ENCODE data around the gene TAPT1.

TAPT1 gene

DNA sequence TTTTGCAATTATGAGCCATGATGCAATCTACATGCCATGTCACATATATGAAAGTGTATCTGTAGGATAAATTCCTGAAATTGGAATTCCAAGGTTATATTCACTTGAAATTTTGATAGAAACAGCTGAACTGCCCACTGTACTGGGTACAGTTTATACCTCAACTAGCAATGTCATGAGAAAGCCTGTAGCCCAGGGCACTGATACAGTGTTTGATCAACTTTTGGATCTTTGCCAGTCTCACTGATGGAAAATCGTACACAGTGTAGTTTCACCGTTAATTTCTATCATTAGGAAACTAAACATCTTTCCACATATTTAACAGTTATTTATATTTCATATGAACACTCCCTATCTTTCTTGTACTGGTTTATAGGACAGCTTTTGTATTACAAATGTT is 34.2 kb downstream of the TAPT1 start:
- no peak for TF ChIP-seq CTCF (IDR thresholded peaks at IDR 0.05; ENCODE audit: low read depth, low read length, missing control alignments)
- DNase-seq (ENCODE audit: extremely low read depth, low read depth), result no peak
- no peak overlapping the region for H3K4me3 ChIP-seq (replicated peaks; ENCODE audit: low read depth, low read length)

- TF ChIP-seq CTCF (IDR thresholded peaks at IDR 0.05; ENCODE audit: low read depth, low read length, missing control alignments), result no peak
- H3K4me3 ChIP-seq (replicated peaks; ENCODE audit: low read depth, low read length), result no peak overlapping the region
- no peak for DNase-seq (ENCODE audit: extremely low read depth, low read depth)
These were observed 38.8 kb downstream of the TAPT1 start for GRCh38 chr4:16187455-16187854.

GRCh38 chr4:16186986-16187385 is 39.3 kb downstream of the TAPT1 start:
- no peak for TF ChIP-seq CTCF (IDR thresholded peaks at IDR 0.05; ENCODE audit: low read depth, low read length, missing control alignments)
- no peak for DNase-seq (ENCODE audit: extremely low read depth, low read depth)
- H3K4me3 ChIP-seq (replicated peaks; ENCODE audit: low read depth, low read length), result no peak overlapping the region

GRCh38 chr4:16183604-16184003 is 42.7 kb downstream of the TAPT1 start:
- TF ChIP-seq CTCF (IDR thresholded peaks at IDR 0.05; ENCODE audit: low read depth, low read length, missing control alignments), result no peak
- no peak overlapping the region for H3K4me3 ChIP-seq (replicated peaks; ENCODE audit: low read depth, low read length)
- no peak for DNase-seq (ENCODE audit: extremely low read depth, low read depth)

- H3K4me3 ChIP-seq (replicated peaks; ENCODE audit: low read depth, low read length), result no peak overlapping the region
- no peak for TF ChIP-seq CTCF (IDR thresholded peaks at IDR 0.05; ENCODE audit: low read depth, low read length, missing control alignments)
- DNase-seq (ENCODE audit: extremely low read depth, low read depth), result no peak
These were observed 49.6 kb downstream of the TAPT1 start for GRCh38 chr4:16176621-16177020.

DNA sequence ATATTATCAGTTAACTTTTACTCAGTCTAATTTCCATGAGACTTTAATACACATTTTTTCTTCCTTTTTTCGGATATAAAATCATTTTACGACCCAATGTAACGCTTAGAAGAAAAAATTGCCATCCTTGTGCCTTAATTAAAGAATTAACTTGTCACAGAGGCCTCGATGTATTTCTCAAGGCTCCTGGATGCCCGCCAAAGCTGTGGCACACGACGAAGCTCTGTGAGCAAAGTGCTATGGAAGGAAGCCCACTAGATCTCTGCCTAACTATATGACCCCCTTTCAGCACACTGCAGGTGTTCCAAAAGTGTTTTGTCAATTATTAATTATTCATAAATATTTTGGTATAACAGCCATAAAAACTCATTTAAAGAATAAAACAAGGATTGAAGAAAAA is 54.4 kb downstream of the TAPT1 start:
- no peak overlapping the region for H3K4me3 ChIP-seq (replicated peaks; ENCODE audit: low read depth, low read length)
- DNase-seq (ENCODE audit: extremely low read depth, low read depth), result no peak
- no peak for TF ChIP-seq CTCF (IDR thresholded peaks at IDR 0.05; ENCODE audit: low read depth, low read length, missing control alignments)

DNA sequence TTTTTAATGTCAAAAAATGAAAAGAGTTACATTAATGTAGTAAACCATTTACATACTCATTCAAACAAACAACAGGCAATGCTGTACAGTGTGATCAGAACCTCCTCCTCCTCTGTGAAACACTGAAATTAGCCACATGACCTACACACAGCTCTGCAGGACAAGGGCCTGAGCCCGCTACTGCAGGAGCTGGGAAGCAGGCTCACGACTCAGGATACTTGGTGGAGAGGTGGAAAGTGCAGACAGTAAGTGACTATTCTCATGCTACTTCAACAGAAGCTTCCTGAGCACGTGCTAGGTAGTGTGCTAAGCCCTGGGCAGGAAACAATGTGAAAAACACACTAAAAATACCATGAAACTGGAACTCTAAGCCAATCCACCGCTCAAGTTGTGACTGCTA is 56.8 kb downstream of the TAPT1 start:
- TF ChIP-seq CTCF (IDR thresholded peaks at IDR 0.05; ENCODE audit: low read depth, low read length, missing control alignments), result no peak
- no peak overlapping the region for H3K4me3 ChIP-seq (replicated peaks; ENCODE audit: low read depth, low read length)
- no peak for DNase-seq (ENCODE audit: extremely low read depth, low read depth)

All from HFF-Myc (cell line).